Endodermal cell (in vitro differentiated cells): ENCODE measurements around the gene ZNF491. TPM values are rescaled to one million over a fixed set of nuclear protein-coding genes. Genes with fewer than 3 reads are reported as not detected.

Experiments
- DNase-seq: peaks from one replicate; pipeline ENCODE4 v3.0.0-alpha.2; 2017
- H3K27ac ChIP-seq: 2 replicates; pipeline ENCODE4 v1.5.1; 2013; ENCODE audit warnings: mild to moderate bottlenecking, low read depth, low read length, moderate library complexity
- H3K27me3 ChIP-seq: 2 replicates; pipeline ENCODE4 v1.6.1; 2013; ENCODE audit warnings: mild to moderate bottlenecking, low read length, moderate library complexity; ENCODE audit not compliant: insufficient read depth, control insufficient read depth, poor library complexity, severe bottlenecking
- H3K36me3 ChIP-seq: 2 replicates; pipeline ENCODE4 v1.7.0; 2013; ENCODE audit warnings: mild to moderate bottlenecking, low read length, moderate library complexity; ENCODE audit not compliant: control insufficient read depth, insufficient read depth
- H3K4me1 ChIP-seq: one replicate; pipeline ENCODE4 v1.7.0; 2013; ENCODE audit warnings: low read length; ENCODE audit not compliant: control insufficient read depth, insufficient read depth
- H3K4me3 ChIP-seq: 2 replicates; pipeline ENCODE4 v1.5.1; 2013; ENCODE audit warnings: mild to moderate bottlenecking, low read length, moderate library complexity
- H3K9ac ChIP-seq: 2 replicates; pipeline ENCODE4 v1.6.1; 2013; ENCODE audit warnings: mild to moderate bottlenecking, low read length, moderate library complexity; ENCODE audit not compliant: poor library complexity, severe bottlenecking; ENCODE audit errors: extremely low read depth
- H3K9me3 ChIP-seq: 2 replicates; pipeline ENCODE4 v1.6.1; 2013; ENCODE audit warnings: mild to moderate bottlenecking, low read length, moderate library complexity; ENCODE audit not compliant: control insufficient read depth
- H3K27ac Mint-ChIP-seq: 2 replicates; pipeline ENCODE4 v1.8.0; 2020; ENCODE audit warnings: mixed read lengths
- H3K27me3 Mint-ChIP-seq: 2 replicates; pipeline ENCODE4 v1.8.0; 2021; ENCODE audit warnings: mild to moderate bottlenecking, mixed read lengths; ENCODE audit not compliant: insufficient read depth
- H3K36me3 Mint-ChIP-seq: 2 replicates; pipeline ENCODE4 v1.8.0; 2020; ENCODE audit warnings: low read depth, mixed read lengths
- H3K4me1 Mint-ChIP-seq: 2 replicates; pipeline ENCODE4 v1.8.0; 2020; ENCODE audit warnings: mixed read lengths
- H3K4me3 Mint-ChIP-seq: 2 replicates; pipeline ENCODE4 v1.8.0; 2020; ENCODE audit warnings: mild to moderate bottlenecking, moderate library complexity, mixed read lengths
- H3K9me3 Mint-ChIP-seq: 2 replicates; pipeline ENCODE4 v1.8.0; 2020; ENCODE audit warnings: mild to moderate bottlenecking, mixed read lengths
- CTCF ChIP-seq: fragments of 200-600 bp; sonication (generic); conservative IDR thresholded peaks from 2 replicates; pipeline ENCODE4 v1.5.0; 2021; ENCODE audit warnings: antibody characterized with exemption, mild to moderate bottlenecking
- WGBS, 2 experiments: methylation state at CpG; one replicate each; pipeline versions ENCODE4 v1.1.5 to v1.1.7; 2013; ENCODE audit warnings: missing lambda C conversion rate in 2 of 2, mixed read lengths in 1 of 2; ENCODE audit not compliant: insufficient coverage in 1 of 2, insufficient read length in 1 of 2; 5-methylcytosine and 5-hydroxymethylcytosine counted together
- total RNA-seq, 2 donors: library from RNA; stranded (reverse); fragmentation: NEBNext Ultra II Directional in 1 of 2; extraction: Animal tissue kit (Norgen Biotek cat#: 25700) in 1 of 2; gene quantifications; 2 replicates in 1 of 2; 3 replicates in 1 of 2; pipeline ENCODE4 v1.2.1, GENCODE V29; 2021

Gene ZNF491
- total RNA-seq, 2 donors from 2014 or later = 0.90 to 2.1 TPM

DNA sequence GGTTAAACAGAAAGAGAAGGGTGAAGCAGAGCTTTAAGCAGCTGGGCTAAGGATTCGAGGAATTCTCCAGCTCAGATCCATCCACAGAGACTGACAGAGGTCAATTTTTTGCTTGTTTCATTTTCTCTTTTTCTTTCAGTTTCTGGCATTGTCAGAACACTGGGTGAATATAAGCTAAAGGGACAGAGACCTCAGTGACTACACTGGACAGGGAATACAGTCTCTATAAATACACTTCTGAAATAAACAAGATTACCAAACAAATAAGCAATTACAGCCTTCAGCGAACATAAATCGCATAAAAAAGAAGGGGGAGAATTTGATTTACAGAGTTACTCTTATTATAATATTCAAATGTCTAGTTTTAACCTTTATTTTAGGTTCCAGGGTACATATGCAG, 35.2 kb upstream of the ZNF491 start:
- Mint-ChIP-seq H3K4me1 (no peaks in the 10 kb centered on the region), H3K9me3 (peaks cover 44% of the 10 kb centered on the region), H3K27ac (no peak overlapping the region), H3K36me3 (no peaks in the 10 kb centered on the region), H3K4me3 (no peak overlapping the region), H3K27me3 (peaks cover 43% of the 10 kb centered on the region)
- Histone ChIP-seq H3K36me3 (no peaks in the 10 kb centered on the region), H3K9me3 (no peaks in the 10 kb centered on the region), H3K4me1 (no peaks in the 10 kb centered on the region), H3K4me3 (no peak overlapping the region), H3K9ac (no peak overlapping the region), H3K27ac (no peak overlapping the region), H3K27me3 (peaks cover 21% of the 10 kb centered on the region)
- DNase-seq = no peak
- TF ChIP-seq CTCF = no peak
- WGBS, 2 experiments = 79 to 90% methylated on average over 1 of the region's 3 CpGs

- Histone ChIP-seq H3K4me3 (no peak overlapping the region), H3K36me3 (no peaks in the 10 kb centered on the region), H3K27ac (no peak overlapping the region), H3K9ac (no peak overlapping the region), H3K27me3 (peaks cover 26% of the 10 kb centered on the region), H3K4me1 (no peaks in the 10 kb centered on the region), H3K9me3 (peaks cover 2% of the 10 kb centered on the region)
- TF ChIP-seq CTCF = no peak
- Mint-ChIP-seq H3K27me3 (peaks cover 48% of the 10 kb centered on the region), H3K4me3 (no peak overlapping the region), H3K36me3 (no peaks in the 10 kb centered on the region), H3K4me1 (no peaks in the 10 kb centered on the region), H3K27ac (no peak overlapping the region), H3K9me3 (peaks cover 48% of the 10 kb centered on the region)
- no CpG with 5 or more reads among the region's 1 CpG for WGBS, 2 experiments
- DNase-seq = no peak
Observed at GRCh38 chr19:11763611-11764010, 34.7 kb upstream of the ZNF491 start.

DNA sequence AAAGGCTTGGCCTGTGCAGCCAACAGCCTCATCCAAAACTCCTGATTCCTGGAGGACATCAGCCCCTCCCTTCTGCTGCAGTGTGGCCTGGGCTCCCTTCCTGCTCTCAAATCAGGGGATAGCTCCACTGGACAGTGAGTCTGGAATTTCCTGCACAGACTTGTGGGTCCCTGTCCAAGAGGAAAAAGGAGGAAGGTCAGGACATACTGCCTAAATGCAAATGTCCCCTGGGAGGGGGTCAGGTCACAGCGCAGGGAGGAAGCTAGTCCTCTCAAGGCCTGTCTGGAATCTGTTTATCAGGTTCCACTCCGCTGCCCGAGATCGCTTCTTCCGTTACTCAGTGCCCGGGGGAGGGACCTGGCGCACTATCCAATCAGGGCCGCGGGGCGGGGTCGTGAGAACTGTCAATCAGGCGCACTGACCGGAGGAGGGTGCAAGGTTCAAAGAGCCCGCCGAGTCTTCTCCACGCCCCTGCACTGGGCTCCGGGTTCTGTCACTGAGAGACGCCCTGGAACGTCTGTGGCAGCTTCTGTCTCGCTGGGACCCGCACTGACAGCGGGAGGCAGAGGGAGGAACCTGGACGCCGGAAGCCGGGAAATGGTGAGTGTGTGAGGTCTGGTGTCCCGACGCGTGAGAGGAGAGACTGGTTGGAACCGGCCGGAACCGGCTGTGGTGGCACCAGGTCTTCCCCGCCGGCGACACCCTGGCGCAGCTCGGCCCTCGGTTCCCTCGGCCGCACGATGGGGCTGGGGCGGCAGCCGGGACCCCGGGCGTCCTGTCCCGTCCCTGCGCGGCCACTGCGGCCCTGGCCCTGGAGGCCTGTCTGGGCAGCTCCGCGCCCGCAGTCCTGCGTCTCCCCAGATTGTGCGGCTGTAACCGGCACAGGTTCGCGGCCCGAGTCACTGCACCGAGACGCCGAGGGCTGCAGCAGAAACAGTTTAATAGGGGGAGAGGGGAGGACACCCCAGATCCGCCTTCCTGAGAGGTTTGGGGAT, 31.4 kb upstream of the ZNF491 start, which contains the start of gene ZNF441:
ZNF441 (plus strand) TSS at position 404 of the 995 bp plus-strand sequence; CDS start at position 598, 194 bp downstream.
- H3K27ac ChIP-seq = peak within 1 kb of the TSS; percentile 68
- WGBS, 2 experiments = 1 to 2% methylated on average over 16 to 61 of the region's 61 CpGs
- Mint-ChIP-seq H3K27me3 (peaks cover 61% of the 10 kb centered on the region), H3K36me3 (peaks cover 2% of the 10 kb centered on the region), H3K4me3 (peak within 1 kb of the TSS; percentile 81), H3K9me3 (peaks cover 66% of the 10 kb centered on the region), H3K27ac (peak within 1 kb of the TSS; percentile 92), H3K4me1 (no peaks in the 10 kb centered on the region)
- H3K4me3 ChIP-seq = peak within 1 kb of the TSS; percentile 86
- H3K9ac ChIP-seq = peak within 1 kb of the TSS; percentile 83
- peaks cover 31% of the 10 kb centered on the region for H3K27me3 ChIP-seq
- no peaks in the 10 kb centered on the region for H3K36me3 ChIP-seq
- TF ChIP-seq CTCF = no peak
- peak; percentile 98 for DNase-seq
- peaks cover 25% of the 10 kb centered on the region for H3K9me3 ChIP-seq
- no peaks in the 10 kb centered on the region for H3K4me1 ChIP-seq
